ENCODE measurements around the gene ZNF23.

The ZNF23 gene

GRCh38 chr16:71464231-71464630, 2.2 kb upstream of the ZNF23 start:
- no peak for DNase-seq

DNA sequence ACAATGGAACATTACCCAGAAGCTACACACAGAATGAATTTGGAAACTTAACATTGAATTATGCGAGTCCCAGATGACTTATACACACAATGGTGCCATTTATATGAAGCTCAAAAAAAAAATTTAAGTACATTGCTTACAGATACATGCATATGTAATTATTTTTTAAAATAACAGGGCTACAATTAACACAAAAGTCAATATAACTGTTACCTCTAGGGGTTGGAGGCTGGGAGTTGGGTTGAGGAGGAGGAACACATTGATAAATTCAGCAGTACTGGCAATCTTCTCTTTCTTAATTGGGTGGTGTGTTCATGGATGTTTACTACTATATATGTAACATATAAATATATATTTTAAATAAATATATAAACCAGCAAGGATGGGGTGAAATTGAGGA, 1.1 kb downstream of the ZNF23 start:
- DNase-seq: no peak

DNA sequence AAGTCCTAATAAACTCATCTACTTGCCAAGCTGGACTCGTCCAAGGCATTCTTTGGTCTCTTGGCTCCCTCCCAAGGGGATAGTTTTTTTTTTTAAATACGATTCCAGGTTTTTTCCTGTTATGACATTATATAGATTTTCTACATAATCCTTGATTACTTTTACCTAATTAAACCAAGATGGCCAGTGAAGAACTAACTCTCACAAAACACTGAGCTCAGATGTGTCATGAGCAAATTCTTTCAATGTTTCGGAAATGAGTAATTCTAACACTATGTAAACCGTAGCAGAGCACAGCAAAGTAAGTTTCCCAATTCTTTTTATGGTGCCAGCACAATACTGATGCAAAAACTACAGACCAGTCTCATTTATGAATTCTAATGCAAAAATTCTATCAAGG, 1.8 kb downstream of the ZNF23 start:
- no peak for DNase-seq

DNA sequence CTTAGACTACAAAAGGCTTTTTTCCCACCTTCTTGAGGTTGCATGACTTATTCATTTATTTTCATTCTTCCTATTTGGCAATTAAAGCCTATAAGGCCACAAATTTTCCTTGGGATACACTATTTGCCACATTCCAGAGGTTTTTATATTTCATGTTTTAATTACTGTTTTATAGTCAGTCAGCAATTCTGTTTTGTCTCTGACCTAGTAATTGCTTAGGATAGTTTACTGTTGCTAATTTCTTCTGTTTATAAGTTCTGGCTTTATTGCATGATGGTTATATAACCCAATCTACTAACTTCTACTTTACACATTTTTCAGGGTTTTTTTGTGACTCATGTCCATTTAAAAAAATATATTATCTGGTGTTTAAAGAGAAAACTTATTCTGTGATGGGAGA, 2.5 kb downstream of the ZNF23 start:
- DNase-seq: no peak

DNA sequence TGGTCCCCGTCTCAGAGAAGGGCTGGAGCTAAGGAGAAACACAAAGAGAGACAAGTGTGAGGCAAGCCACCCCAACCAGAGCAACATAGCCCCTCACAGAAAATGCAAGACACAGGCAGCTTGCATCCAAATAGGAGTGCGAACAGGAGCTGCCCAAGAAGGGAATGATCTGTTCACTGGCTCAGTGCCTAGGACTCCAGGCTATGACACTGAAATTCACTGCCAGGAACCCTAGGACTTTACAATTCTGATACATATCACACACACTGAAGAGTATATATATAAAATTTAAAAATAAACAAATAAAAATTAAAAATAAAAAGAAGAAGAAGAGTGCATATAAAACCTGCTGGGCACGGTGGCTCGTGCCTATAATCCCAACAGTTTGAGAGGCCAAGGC, 5.2 kb downstream of the ZNF23 start:
- no peak for DNase-seq

DNA sequence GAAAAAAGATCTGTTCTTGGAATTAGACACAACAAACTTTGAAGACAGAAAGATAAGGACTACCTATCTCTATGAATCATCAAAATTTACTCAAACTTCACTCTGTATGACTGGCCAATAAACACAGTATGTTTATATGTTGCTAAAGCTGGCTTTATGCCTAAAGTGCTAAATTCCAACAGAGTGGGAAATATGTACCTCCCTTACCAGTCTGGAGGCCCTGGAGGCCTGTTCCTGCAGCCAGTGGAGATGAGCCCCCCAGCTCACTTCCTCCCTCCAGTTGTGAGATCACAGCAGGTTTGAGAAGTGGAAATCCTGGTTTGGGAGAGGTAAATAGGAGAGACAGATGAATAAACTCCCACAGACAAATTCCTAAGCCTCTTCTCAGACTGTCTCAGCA, 9.0 kb downstream of the ZNF23 start:
- DNase-seq: no peak

GRCh38 chr16:71449020-71449419, 13.0 kb downstream of the ZNF23 start:
- no peak for DNase-seq

- DNase-seq: no peak
Measured at GRCh38 chr16:71448274-71448866, 13.7 kb downstream of the ZNF23 start.

- DNase-seq: no peak
Measured at GRCh38 chr16:71443714-71444113, 18.3 kb downstream of the ZNF23 start.

DNA sequence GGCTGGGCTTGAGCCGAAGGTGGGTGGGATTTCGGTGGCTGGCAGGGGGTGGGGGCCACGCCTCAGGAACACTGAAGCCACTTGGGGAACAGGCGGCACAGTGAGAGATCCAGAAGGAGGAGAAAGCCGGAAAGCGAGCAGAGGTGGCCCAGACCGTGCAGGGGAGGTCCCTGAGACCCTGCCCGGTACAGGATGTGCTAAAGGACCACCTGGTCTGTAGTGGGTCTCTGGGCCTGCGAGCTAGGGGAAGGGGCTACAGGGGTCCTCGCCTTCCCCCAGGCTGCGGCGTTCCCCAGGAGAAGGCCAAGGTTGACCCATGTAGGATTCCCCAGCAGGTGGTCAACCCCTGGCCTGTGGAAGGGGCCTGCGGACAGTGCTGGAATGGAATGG, 20.0 kb downstream of the ZNF23 start, which contains the start of gene TLE7:
Gene TLE7, minus strand, starts transcription at position 4 of the 390 bp plus-strand sequence. CDS start 8,730 bp downstream, outside the sequence.
- no peak for DNase-seq

GRCh38 chr16:71441348-71442050, 20.5 kb downstream of the ZNF23 start:
- DNase-seq: no peak

DNA sequence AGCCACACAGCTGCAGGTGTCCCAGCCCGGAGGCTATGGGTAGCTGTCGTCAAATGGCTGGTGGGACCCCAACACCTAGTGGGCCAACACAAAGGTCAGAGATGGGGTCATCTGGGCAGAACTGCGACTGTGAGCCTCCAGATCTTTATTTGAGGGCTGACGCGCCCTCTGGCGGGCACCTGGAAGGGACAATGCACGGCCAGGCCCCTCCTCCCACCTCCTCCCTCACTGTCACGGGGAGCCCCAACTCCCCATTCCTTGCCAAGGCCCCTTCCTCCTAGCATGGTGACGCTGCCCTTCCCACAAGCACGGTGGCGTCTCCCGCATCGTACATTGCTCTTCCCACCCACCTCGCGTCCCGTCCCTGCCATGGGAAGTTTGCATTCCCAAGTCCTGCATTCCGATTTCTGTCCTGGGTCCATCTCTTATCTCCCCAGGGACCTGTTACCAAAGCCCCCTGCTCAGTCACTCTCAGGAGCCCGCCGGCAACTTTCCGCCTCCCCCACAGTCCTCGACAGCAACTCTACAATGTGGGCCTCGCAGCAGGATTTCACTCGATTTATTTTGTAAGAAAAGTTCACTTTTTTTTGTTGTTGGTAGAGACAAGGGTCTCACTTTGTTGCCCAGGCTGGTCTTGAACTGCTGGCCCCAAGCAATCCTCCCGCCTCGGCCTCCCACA, 21.2 kb downstream of the ZNF23 start:
- no peak for DNase-seq

- DNase-seq: no peak
Measured at GRCh38 chr16:71439523-71439922, 22.5 kb downstream of the ZNF23 start.

GRCh38 chr16:71436473-71436872, 25.6 kb downstream of the ZNF23 start:
- DNase-seq: no peak

DNA sequence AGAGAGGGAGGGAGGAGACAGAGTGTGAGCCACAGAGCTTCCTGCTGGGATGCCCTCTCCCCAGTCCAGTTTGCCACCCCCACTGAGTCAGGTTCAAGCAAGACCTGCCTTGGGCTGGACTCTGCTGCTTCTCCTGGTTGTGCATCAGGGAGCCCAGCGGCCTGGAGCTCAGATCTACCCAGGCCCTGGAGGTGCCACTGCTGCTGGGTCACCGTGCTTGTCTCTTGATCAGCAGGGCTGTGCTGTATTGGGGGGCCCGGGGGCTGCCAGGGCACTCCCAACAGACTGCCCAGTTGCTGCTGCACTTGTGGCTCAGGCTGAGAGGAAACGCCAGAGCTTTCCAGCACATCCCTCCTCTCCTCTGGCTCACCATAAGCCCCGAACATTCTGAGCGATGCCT, 29.1 kb downstream of the ZNF23 start:
- DNase-seq: no peak

DNA sequence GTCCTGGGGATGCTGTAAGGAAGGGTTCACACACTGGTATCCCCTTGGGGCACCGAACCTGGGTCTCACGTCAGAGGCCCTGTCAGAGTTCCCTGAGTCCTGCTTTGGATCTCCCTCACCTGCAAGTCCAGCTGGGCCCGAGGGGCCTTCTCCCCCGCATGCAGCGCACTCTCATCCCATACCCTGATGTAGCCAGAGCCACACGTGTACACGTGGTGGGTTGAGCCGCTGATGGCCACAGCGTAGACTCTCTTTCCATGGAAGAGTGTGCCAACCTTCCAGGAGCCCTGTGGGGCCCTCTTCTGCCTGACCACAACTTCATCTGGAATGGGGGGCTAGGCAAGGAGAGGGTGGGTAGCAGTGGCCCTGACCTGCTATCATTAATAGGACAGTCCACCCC, 30.1 kb downstream of the ZNF23 start:
- DNase-seq: no peak

DNA sequence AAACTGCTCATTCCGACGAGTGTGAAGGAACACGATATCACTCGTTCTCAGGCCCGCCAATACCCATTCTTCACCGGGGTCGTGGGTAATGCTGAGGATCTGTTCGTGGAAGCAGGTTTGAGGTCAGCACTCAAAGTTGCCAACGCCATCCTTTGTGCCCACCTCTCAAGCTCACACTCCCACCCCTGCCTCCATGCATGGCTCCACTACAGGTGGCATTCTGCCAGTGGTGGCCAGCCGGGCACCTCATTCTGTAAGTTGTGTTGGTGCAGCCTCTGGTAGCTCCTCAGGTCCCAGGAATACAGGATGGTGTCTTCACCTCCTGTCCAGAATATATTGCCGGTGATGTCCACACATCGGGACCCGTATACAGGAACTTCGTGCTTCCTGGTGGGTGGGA, 30.9 kb downstream of the ZNF23 start:
- no peak for DNase-seq

DNA sequence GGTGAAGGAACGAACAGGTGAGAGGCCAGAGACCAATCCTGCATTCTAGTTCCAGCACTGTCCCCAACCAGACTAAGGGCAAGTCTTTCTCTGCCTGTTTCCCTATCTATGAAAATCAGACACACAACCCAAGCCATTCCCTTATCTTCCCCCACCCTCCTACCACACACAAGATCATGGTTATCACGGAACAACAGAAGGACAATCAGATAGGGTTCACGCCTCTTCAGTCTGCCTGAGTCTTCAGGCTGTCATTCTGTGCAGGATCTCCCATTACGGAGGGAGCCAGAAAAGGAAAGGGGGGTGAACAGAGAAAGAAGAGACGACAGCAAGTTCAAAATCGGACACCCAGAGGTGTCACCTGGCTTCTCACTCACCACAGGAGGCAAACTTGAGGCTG, 31.3 kb downstream of the ZNF23 start:
- no peak for DNase-seq

DNA sequence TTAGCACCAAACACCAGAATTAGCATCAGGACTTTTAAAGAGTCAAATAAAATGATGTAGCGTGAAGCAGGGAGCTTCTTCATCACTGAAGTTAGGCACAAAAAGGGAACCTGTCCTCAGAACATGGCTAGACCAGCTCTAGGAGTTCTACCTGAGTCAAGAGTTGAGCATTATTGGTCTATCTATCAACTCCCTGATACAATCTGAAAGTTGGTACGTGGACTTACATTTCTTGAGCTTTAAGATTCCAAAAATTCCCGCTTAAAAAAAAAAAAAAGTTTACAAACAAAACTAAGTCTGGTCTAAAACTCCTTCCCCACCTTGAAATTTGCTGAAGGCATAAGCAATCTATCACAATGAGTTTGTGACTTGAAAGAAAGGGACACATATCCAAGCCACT, 32.5 kb downstream of the ZNF23 start:
- DNase-seq: no peak

GRCh38 chr16:71428883-71429282, 33.2 kb downstream of the ZNF23 start:
- DNase-seq: no peak

GRCh38 chr16:71428385-71428784, 33.7 kb downstream of the ZNF23 start:
- no peak for DNase-seq

DNA sequence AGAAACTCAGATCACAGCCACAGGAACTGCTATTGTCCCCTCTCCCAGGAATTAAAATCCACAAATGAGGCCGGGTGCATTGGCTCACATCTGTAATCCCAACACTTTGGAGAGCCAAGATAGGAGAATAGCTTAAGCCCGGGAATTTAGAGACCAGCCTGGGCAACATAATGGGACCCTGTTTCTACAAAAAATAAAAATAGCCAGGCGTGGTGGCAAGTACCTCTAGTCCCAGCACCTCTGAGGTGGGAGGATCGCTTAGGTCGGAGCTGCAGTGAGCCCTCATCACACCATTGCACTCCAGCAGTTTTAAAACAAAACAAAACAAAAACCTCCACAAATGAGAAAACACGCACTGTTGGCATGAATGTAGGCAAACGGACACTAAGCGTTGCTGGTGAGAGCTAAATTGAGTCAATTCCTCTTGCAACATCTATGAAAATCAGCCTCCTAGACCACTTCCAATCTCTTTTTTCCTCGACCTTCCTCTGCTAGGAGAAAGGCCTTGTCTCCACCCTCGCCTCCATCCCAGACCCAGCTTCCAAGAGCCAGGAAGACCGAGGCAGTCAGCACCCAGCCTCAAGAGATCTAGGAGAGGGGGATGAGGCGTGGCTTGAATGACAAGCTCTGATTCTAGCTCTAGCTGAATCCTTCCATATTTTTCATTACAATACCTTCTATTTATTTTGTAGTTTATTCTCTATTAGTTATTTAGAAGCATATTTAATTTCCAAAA, 35.0 kb downstream of the ZNF23 start:
- DNase-seq: no peak

GRCh38 chr16:71426069-71426879, 35.8 kb downstream of the ZNF23 start:
- peak; percentile 63 for DNase-seq

Data from NCI-H1436 treated with DMSO at 0.1 percent for 48 hours (cell line).